Activated CD4-positive, CD25-positive, alpha-beta regulatory T cell treated with anti-CD3 and anti-CD28 coated beads, Interleukin-2, amount 50 U/mL, for 72 hours (primary cell): Measurements from ENCODE around the gene PCDHGA11.
"Not testable (repeated sequence)": the region's sequence is repeated elsewhere in the genome, so short reads cannot be mapped to it uniquely, and the experiment has no call there.

Source experiments
- DNase-seq: peaks from one replicate; pipeline ENCODE4 v3.0.0; 2021

The PCDHGA11 gene

DNA sequence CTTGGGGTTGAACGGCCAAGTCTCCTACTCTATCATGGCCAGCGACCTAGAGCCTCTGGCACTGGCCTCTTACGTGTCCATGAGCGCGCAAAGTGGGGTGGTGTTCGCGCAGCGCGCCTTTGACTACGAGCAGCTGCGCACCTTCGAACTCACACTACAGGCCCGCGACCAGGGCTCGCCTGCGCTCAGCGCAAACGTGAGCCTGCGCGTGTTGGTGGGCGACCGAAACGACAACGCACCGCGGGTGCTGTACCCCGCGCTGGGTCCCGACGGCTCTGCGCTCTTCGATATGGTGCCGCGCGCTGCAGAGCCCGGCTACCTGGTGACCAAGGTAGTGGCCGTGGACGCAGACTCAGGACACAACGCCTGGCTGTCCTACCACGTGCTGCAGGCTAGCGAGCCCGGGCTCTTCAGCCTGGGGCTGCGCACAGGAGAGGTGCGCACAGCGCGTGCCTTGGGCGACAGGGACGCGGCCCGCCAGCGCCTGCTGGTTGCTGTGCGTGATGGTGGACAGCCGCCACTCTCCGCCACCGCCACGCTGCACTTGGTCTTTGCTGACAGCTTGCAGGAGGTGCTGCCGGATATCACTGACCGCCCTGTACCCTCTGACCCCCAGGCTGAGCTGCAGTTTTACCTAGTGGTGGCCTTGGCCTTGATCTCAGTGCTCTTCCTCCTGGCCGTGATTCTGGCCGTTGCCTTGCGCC, 21.1 kb upstream of the PCDHGA11 start:
- no peak for DNase-seq

DNA sequence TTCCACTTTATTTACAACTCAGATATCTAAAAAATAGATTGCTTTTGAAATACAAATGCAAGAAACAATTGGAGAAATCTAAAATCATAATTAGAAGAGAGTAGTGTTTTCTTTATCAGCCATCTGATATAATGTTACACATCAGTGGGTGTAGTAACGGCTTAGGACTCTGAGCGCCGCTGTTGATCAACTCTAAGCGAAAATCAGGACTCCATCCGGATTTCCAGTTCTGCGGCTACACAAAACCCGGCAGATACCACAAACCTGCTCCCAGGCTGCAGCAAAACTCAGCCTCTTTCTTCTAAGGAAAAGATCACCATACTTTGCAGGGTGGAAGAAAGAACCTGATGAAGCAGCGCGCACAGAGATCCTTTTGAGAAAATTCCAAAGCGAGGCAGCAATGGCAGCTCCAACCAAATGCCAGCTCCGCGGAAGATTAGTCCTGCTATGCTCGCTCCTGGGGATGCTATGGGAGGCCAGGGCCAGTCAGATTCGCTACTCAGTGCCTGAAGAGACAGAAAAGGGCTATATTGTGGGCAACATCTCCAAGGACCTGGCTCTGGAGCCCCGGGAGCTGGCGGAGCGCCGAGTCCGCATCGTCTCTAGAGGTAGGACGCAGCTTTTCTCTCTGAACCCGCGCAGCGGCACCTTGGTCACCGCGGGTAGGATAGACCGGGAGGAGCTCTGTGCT, 18.2 kb upstream of the PCDHGA11 start, which contains the start of gene PCDHGA9:
TSS of gene PCDHGA9 (plus strand) at position 226 of the 691 bp plus-strand sequence. CDS start at position 401, 175 bp downstream.
- no peak for DNase-seq

DNA sequence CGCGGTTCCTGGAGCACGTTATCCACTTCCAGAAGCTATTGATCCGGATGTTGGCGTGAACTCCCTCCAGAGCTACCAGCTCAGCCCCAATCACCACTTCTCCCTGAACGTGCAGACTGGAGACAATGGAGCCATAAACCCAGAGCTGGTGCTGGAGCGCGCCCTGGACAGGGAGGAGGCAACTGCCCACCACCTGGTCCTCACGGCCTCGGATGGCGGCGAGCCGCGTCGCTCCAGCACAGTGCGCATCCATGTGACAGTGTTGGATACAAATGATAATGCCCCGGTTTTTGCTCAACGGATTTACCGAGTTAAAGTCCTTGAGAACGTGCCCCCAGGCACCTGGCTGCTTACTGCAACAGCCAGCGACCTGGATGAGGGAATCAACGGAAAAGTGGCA, 17.5 kb upstream of the PCDHGA11 start:
- no peak for DNase-seq

DNA sequence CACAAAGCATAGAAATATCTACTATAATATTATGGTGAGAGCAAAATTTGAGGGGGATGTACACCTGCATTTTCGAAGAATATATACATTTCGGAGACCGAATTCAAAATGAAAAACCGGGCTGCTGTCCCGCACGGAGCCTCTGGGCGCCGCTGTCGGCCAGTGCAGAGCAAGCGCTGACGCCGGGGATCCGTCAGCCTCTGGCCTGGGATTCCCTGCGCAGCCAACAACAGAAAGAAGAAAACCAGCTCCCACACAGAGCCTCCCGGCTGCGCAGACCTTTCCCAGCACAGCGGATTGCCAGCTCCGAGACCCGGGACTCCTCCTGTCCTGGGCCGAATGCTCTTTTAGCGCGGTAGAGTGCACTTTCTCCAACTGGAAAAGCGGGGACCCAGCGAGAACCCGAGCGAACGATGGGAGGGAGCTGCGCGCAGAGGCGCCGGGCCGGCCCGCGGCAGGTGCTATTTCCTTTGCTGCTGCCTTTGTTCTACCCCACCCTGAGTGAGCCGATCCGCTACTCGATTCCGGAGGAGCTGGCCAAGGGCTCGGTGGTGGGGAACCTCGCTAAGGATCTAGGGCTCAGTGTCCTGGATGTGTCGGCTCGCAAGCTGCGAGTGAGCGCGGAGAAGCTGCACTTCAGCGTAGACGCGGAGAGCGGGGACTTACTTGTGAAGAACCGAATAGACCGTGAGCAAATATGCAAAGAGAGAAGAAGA, 12.9 kb upstream of the PCDHGA11 start, which contains the start of gene PCDHGB6:
TSS of gene PCDHGB6 (plus strand) at position 232 of the 716 bp plus-strand sequence. CDS start at position 414, 182 bp downstream.
- not testable (repeated sequence) for DNase-seq

DNA sequence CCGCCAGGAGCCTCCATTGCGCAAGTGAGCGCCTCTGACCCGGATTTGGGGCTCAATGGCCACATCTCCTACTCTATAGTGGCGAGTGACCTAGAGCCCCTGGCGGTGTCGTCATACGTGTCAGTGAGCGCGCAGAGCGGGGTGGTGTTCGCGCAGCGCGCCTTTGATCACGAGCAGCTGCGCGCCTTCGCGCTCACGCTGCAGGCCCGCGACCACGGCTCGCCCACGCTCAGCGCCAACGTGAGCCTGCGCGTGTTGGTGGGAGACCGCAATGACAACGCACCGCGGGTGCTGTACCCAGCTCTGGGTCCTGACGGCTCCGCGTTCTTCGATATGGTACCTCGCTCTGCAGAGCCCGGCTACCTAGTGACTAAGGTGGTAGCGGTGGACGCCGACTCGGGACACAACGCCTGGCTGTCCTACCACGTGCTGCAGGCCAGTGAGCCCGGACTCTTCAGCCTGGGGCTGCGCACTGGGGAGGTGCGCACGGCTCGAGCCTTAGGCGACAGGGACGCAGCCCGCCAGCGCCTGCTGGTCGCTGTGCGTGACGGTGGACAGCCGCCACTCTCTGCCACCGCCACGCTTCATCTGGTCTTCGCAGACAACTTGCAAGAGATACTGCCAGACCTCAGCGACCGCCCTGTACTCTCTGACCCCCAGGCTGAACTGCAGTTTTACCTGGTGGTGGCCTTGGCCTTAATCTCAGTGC, 11.1 kb upstream of the PCDHGA11 start:
- DNase-seq, result no peak

GRCh38 chr5:141411575-141411974, 9.3 kb upstream of the PCDHGA11 start:
- DNase-seq, result no peak

GRCh38 chr5:141412854-141413539, 7.9 kb upstream of the PCDHGA11 start, which contains the start of gene PCDHGA10:
TSS of gene PCDHGA10 (plus strand) at chr5:141412987. CDS start at chr5:141413176, 189 bp downstream.
- no peak for DNase-seq

- DNase-seq, result no peak
Measured at GRCh38 chr5:141413540-141414069, 7.2 kb upstream of the PCDHGA11 start.

DNA sequence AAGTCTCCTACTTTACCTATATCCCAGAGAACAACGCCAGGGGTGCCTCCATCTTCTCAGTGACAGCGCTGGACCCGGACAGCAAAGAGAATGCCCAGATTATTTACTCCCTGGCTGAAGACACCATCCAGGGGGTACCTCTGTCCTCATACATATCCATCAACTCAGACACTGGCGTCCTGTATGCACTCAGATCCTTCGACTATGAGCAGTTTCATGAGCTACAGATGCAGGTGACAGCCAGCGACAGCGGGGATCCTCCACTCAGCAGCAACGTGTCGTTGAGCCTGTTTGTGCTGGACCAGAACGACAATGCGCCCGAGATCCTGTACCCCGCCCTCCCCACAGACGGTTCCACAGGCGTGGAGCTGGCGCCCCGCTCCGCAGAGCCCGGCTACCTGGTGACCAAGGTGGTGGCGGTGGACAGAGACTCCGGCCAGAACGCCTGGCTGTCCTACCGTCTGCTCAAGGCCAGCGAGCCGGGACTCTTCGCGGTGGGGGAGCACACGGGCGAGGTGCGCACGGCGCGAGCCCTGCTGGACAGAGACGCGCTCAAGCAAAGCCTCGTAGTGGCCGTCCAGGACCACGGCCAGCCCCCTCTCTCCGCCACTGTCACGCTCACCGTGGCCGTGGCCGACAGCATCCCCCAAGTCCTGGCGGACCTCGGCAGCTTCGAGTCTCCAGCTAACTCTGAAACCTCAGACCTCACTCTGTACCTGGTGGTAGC, 6.1 kb upstream of the PCDHGA11 start:
- not testable (repeated sequence) for DNase-seq

- DNase-seq, result not testable (repeated sequence)
Measured at GRCh38 chr5:141415275-141415618, 5.6 kb upstream of the PCDHGA11 start.

DNA sequence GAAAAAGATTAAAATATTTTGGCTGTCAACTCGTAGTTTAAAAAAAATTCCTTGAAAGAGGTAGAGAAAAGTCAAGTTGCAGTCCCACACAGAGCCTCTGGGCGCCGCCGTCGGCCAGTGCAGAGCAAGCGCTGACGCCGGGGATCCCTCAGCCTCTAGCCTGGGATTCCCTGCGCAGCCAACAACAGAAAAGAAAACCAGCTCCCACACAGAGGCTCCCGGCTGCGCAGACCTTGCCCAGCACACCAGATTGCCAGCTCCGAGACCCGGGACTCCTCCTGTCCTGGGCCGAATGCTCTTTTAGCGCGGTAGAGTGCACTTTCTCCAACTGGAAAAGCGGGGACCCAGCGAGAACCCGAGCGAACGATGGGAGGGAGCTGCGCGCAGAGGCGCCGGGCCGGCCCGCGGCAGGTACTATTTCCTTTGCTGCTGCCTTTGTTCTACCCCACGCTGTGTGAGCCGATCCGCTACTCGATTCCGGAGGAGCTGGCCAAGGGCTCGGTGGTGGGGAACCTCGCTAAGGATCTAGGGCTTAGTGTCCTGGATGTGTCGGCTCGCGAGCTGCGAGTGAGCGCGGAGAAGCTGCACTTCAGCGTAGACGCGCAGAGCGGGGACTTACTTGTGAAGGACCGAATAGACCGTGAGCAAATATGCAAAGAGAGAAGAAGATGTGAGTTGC, 3.2 kb upstream of the PCDHGA11 start, which contains the start of gene PCDHGB7:
TSS of gene PCDHGB7 (plus strand) at position 184 of the 679 bp plus-strand sequence. CDS start at position 367, 183 bp downstream.
- DNase-seq, result not testable (repeated sequence)

DNA sequence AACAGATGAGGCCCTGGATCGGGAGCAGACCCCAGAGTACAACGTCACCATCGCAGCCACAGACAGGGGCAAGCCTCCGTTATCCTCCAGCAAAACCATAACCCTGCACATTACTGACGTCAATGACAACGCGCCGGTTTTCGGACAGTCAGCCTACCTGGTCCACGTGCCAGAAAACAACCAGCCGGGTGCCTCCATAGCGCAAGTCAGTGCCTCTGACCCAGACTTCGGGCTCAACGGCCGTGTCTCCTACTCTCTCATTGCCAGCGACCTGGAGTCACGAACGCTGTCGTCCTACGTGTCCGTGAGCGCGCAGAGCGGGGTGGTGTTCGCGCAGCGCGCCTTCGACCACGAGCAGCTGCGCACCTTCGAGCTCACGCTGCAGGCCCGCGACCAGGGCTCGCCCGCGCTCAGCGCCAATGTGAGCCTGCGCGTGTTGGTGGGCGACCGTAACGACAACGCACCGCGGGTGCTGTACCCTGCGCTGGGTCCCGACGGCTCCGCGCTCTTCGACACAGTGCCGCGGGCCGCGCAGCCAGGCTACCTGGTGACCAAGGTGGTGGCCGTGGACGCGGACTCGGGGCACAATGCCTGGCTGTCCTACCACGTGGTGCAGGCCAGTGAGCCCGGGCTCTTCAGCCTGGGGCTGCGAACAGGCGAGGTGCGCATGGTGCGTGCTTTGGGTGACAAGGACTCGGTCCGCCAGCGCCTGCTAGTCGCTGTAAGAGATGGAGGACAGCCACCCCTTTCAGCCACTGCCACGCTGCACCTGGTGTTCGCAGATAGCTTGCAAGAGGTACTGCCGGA, 1.6 kb upstream of the PCDHGA11 start:
- DNase-seq, result no peak

- DNase-seq, result no peak
Measured at GRCh38 chr5:141421489-141421855, 621 bp downstream of the PCDHGA11 start.

DNA sequence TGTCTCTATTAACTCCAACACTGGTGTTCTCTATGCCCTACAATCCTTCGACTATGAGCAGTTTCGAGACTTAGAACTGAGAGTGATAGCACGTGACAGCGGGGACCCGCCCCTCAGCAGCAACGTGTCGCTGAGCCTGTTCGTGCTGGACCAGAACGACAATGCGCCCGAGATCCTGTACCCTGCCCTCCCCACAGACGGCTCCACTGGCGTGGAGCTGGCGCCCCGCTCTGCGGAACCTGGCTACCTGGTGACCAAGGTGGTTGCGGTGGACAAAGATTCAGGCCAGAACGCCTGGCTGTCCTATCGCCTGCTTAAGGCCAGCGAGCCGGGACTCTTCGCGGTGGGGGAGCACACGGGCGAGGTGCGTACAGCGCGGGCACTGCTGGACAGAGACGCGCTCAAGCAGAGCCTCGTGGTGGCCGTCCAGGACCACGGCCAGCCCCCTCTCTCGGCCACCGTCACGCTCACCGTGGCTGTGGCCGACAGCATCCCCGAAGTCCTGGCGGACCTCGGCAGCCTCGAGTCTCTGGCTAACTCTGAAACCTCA, 2.0 kb downstream of the PCDHGA11 start:
- DNase-seq, result no peak

DNA sequence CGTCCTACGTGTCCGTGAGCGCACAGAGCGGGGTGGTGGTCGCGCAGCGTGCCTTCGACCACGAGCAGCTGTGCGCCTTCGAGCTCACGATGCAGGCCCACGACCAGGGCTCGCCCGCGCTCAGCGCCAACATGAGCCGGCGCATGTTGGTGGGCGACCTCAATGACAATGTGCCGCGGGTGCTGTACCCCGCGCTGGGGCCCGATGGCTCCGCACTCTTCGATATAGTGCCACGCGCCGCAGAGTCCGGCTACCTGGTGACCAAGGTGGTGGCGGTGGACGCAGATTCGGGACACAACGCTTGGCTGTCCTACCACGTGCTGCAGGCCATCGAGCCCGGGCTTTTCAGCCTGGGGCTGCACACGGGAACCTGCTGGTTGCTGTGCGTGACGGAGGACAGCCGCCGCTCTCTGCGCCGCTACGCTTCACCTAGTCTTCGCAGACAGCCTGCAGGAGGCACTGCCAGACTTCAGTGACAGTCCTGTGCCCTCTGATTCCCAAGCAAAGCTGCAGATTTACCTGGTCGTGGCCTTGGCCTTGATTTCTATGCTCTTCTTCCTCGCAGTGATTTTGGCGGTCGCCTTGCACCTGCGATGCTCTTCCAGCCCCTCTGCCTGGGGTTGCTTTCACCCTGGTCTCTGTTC, 7.1 kb downstream of the PCDHGA11 start:
- no peak for DNase-seq

DNA sequence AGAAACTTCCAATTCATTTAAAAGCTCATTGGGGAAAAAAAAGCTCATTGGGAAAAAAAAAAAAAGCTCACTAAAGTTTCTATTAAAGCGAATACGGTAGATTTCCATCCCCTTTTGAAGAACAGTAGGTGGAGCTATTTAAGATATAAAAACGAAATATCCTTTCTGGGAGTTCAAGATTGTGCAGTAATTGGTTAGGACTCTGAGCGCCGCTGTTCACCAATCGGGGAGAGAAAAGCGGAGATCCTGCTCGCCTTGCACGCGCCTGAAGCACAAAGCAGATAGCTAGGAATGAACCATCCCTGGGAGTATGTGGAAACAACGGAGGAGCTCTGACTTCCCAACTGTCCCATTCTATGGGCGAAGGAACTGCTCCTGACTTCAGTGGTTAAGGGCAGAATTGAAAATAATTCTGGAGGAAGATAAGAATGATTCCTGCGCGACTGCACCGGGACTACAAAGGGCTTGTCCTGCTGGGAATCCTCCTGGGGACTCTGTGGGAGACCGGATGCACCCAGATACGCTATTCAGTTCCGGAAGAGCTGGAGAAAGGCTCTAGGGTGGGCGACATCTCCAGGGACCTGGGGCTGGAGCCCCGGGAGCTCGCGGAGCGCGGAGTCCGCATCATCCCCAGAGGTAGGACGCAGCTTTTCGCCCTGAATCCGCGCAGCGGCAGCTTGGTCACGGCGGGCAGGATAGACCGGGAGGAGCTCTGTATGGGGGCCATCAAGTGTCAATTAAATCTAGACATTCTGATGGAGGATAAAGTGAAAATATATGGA, 9.7 kb downstream of the PCDHGA11 start, which contains the start of gene PCDHGA12:
TSS of gene PCDHGA12 (plus strand) at position 176 of the 782 bp plus-strand sequence. CDS start at position 429, 253 bp downstream.
- DNase-seq, result no peak

GRCh38 chr5:141431286-141431685, 10.4 kb downstream of the PCDHGA11 start:
- no peak for DNase-seq

GRCh38 chr5:141432308-141432707, 11.5 kb downstream of the PCDHGA11 start:
- not testable (repeated sequence) for DNase-seq
